IMR-90 (cell line): ENCODE results near the gene TOR2A.

ENCODE experiments used
- BHLHE40 ChIP-seq: fragments of 150-350 bp; IDR thresholded peaks from 2 replicates; pipeline ENCODE4 v1.6.1; 2016; ENCODE audit warnings: mild to moderate bottlenecking, low read depth, low read length
- CEBPB ChIP-seq: IDR thresholded peaks from 2 replicates; pipeline ENCODE4 v1.6.1; 2012; ENCODE audit warnings: low read depth, low read length, improper control_type of control experiment
- FOS ChIP-seq: fragments of 150-350 bp; IDR thresholded peaks from 2 replicates; pipeline ENCODE4 v1.6.1; 2016; ENCODE audit warnings: low read depth, low read length
- MAZ ChIP-seq: IDR thresholded peaks from 2 replicates; pipeline ENCODE4 v1.6.1; 2012; ENCODE audit warnings: low read depth, mild to moderate bottlenecking, low read length, improper control_type of control experiment, moderate library complexity, borderline replicate concordance
- MXI1 ChIP-seq: IDR thresholded peaks from 2 replicates; pipeline ENCODE4 v1.6.1; 2012; ENCODE audit warnings: low read depth, mild to moderate bottlenecking, low read length, moderate library complexity, borderline replicate concordance
- NFE2L2 ChIP-seq: fragments of 150-350 bp; IDR thresholded peaks from 2 replicates; pipeline ENCODE4 v1.6.1; 2016; ENCODE audit warnings: low read depth, mild to moderate bottlenecking, low read length
- POLR2A ChIP-seq: IDR thresholded peaks from 2 replicates; pipeline ENCODE4 v1.6.1; 2012; ENCODE audit warnings: mild to moderate bottlenecking, low read depth, low read length
- RAD21 ChIP-seq: IDR thresholded peaks from 2 replicates; pipeline ENCODE4 v1.6.1; 2012; ENCODE audit warnings: low read length, improper control_type of control experiment
- RCOR1 ChIP-seq: IDR thresholded peaks from 2 replicates; pipeline ENCODE4 v1.6.1; 2012; ENCODE audit warnings: mild to moderate bottlenecking, low read length, improper control_type of control experiment; ENCODE audit not compliant: insufficient replicate concordance
- RFX5 ChIP-seq: IDR thresholded peaks from 2 replicates; pipeline ENCODE4 v1.8.0; 2012; ENCODE audit warnings: low read depth, mild to moderate bottlenecking, low read length, moderate library complexity
- SMC3 ChIP-seq: fragments of 150-350 bp; IDR thresholded peaks from 2 replicates; pipeline ENCODE4 v1.6.1; 2016; ENCODE audit warnings: low read depth, mild to moderate bottlenecking, antibody characterized with exemption, low read length, moderate library complexity
- TF ChIP-seq, protein P1 (sequence below): conservative IDR thresholded peaks from 2 replicates; pipeline ENCODE4 v1.5.1; 2012; ENCODE audit warnings: mild to moderate bottlenecking, low read depth, low read length, improper control_type of control experiment
- TF ChIP-seq, protein P2 (sequence below): fragments of 150-350 bp; IDR thresholded peaks from 2 replicates; pipeline ENCODE4 v1.6.1; 2017; ENCODE audit warnings: mild to moderate bottlenecking, antibody characterized with exemption, low read length, low read depth
- TF ChIP-seq, protein P3 (sequence below): fragments of 150-350 bp; IDR thresholded peaks from 2 replicates; pipeline ENCODE4 v1.6.1; 2016; ENCODE audit warnings: low read depth, mild to moderate bottlenecking, low read length, moderate library complexity, borderline replicate concordance

DNA sequence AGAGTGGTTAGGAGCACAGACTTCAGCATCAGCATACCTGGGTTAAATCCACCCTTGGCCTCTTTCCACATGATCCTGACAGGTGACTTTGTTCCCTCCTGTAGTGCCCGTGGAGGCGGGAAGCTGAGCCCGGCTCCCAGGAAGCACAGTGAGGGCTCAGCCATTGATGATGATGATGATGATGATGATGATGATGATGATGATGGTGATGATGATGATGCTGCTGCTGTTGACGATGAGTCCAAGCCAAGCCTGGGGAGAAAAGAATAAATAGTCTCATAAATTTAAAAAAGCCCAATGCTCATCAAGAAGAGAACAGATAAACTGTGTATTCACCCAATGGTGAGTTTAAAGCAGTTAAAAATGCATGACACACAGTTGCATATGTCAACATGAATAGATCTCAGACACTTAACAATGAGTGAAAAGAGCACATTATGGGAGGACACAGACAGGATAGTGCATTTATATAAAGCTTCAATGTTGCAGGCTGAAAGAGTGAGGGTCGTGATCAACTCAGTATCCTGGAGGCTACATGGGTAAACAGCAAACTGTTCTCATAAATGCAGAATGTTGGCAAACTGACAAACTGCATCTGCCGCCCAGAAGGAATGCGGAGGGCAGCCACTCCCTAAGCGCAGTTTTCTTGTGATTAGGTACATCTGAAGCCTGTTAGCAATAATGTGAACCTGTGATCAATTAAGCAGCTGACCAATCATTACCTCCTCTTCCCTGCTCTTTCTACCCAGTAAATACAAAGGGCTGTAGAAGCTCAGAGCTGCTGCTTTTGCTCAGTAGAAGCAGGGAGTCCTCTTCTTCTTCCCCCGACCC lies 40.0 kb downstream of the TOR2A start:
- TF ChIP-seq, protein P1, sequence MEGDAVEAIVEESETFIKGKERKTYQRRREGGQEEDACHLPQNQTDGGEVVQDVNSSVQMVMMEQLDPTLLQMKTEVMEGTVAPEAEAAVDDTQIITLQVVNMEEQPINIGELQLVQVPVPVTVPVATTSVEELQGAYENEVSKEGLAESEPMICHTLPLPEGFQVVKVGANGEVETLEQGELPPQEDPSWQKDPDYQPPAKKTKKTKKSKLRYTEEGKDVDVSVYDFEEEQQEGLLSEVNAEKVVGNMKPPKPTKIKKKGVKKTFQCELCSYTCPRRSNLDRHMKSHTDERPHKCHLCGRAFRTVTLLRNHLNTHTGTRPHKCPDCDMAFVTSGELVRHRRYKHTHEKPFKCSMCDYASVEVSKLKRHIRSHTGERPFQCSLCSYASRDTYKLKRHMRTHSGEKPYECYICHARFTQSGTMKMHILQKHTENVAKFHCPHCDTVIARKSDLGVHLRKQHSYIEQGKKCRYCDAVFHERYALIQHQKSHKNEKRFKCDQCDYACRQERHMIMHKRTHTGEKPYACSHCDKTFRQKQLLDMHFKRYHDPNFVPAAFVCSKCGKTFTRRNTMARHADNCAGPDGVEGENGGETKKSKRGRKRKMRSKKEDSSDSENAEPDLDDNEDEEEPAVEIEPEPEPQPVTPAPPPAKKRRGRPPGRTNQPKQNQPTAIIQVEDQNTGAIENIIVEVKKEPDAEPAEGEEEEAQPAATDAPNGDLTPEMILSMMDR: no peak
- TF ChIP-seq, protein P2, sequence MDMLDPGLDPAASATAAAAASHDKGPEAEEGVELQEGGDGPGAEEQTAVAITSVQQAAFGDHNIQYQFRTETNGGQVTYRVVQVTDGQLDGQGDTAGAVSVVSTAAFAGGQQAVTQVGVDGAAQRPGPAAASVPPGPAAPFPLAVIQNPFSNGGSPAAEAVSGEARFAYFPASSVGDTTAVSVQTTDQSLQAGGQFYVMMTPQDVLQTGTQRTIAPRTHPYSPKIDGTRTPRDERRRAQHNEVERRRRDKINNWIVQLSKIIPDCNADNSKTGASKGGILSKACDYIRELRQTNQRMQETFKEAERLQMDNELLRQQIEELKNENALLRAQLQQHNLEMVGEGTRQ: no peak
- TF ChIP-seq RAD21 (no peak), BHLHE40 (no peak), POLR2A (no peak), MAZ (no peak), NFE2L2 (no peak), RFX5 (no peak), MXI1 (no peak), FOS (no peak), CEBPB (no peak), SMC3 (no peak), RCOR1 (no peak)
- TF ChIP-seq, protein P3, sequence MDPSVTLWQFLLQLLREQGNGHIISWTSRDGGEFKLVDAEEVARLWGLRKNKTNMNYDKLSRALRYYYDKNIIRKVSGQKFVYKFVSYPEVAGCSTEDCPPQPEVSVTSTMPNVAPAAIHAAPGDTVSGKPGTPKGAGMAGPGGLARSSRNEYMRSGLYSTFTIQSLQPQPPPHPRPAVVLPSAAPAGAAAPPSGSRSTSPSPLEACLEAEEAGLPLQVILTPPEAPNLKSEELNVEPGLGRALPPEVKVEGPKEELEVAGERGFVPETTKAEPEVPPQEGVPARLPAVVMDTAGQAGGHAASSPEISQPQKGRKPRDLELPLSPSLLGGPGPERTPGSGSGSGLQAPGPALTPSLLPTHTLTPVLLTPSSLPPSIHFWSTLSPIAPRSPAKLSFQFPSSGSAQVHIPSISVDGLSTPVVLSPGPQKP: no peak
